ENCODE data around the gene CLEC18C.
"Not testable (repeated sequence)": the region's sequence is repeated elsewhere in the genome, so short reads cannot be mapped to it uniquely, and the experiment has no call there.

GRCh38 chr16:70173212-70173837 is at the start of gene CLEC18C:
- TF ChIP-seq POLR2AphosphoS5 (IDR thresholded peaks at IDR 0.05; ENCODE audit: low read depth, low read length); REST (IDR thresholded peaks at IDR 0.05; ENCODE audit: insufficient read depth in 1 of 2, low read depth in 2 of 2, low read length in 2 of 2); TAF1 (IDR thresholded peaks at IDR 0.05; ENCODE audit: borderline replicate concordance, insufficient read depth, low read length): not testable (repeated sequence)

All from PFSK-1 (cell line).